SKM-1 (cell line): ENCODE measurements around the gene C1QTNF8.
"Not testable (repeated sequence)": the region's sequence is repeated elsewhere in the genome, so short reads cannot be mapped to it uniquely, and the experiment has no call there.

Experiments
- DNase-seq: peaks from one replicate; lab custom pipeline; 2025; ENCODE audit not compliant: unreplicated experiment; lab: John Stamatoyannopoulos, UW

Gene C1QTNF8

GRCh38 chr16:1094601-1095449 is 1.2 kb downstream of the C1QTNF8 start:
- DNase-seq = no peak

- DNase-seq = no peak
These were observed 1.9 kb downstream of the C1QTNF8 start for GRCh38 chr16:1094124-1094479.

- no peak for DNase-seq
These were observed 2.5 kb downstream of the C1QTNF8 start for GRCh38 chr16:1093284-1094123.

- DNase-seq = not testable (repeated sequence)
These were observed 3.3 kb downstream of the C1QTNF8 start for GRCh38 chr16:1092685-1093283.

- no peak for DNase-seq
These were observed 4.0 kb downstream of the C1QTNF8 start for GRCh38 chr16:1091992-1092552.

GRCh38 chr16:1090620-1091587 is 5.1 kb downstream of the C1QTNF8 start:
- no peak for DNase-seq

GRCh38 chr16:1089822-1090619 is 6.0 kb downstream of the C1QTNF8 start:
- DNase-seq = no peak

GRCh38 chr16:1089439-1089821 is 6.6 kb downstream of the C1QTNF8 start:
- no peak for DNase-seq

- no peak for DNase-seq
These were observed 7.5 kb downstream of the C1QTNF8 start for GRCh38 chr16:1088295-1089170.

GRCh38 chr16:1086443-1086842 is 9.6 kb downstream of the C1QTNF8 start:
- DNase-seq = not testable (repeated sequence)

GRCh38 chr16:1084971-1085370 is 11.1 kb downstream of the C1QTNF8 start:
- no peak for DNase-seq

- no peak for DNase-seq
These were observed 12.9 kb downstream of the C1QTNF8 start for GRCh38 chr16:1082952-1083675.

GRCh38 chr16:1082266-1082951 is 13.6 kb downstream of the C1QTNF8 start:
- no peak for DNase-seq

- DNase-seq = no peak
These were observed 14.2 kb downstream of the C1QTNF8 start for GRCh38 chr16:1081734-1082265.

- DNase-seq = no peak
These were observed 15.0 kb downstream of the C1QTNF8 start for GRCh38 chr16:1080801-1081733.
